ENCODE results near the gene MCC. TPM values are rescaled to one million over a fixed set of nuclear protein-coding genes. Genes with fewer than 3 reads are reported as not detected.
A peak's percentile ranks its signal among the peaks of the same experiment; 100 is the strongest.

The MCC gene
- total and polyA plus RNA-seq, 4 donors, result 1.6 to 38.6 (median 11.2) TPM

- WGBS, 2 donors, result 81 to 93% methylated on average over 4 of the region's 4 CpGs
- DNase-seq, result peak in 1 of 3 donors; percentile 32
- no peak for TF ChIP-seq CTCF (IDR thresholded peaks at IDR 0.05; ENCODE audit: control extremely low read depth, extremely low read depth)
- no peak overlapping the region for H3K9ac ChIP-seq (ENCODE audit: insufficient read depth in 1 of 2, low read length in 2 of 2)
- peaks cover 0 to 18% (median 3%) of the 10 kb centered on the region in 5 donors for H3K4me1 ChIP-seq (ENCODE audit: control insufficient read depth in 5 of 5, insufficient read depth in 5 of 5, low read length in 5 of 5)
- ATAC-seq (ENCODE audit: insufficient read depth, low FRiP score), result no peak
- no peak overlapping the region for H3K4me3 ChIP-seq
- no peaks in the 10 kb centered on the region for H3K36me3 ChIP-seq (ENCODE audit: control insufficient read depth in 4 of 4, insufficient read depth in 4 of 4, low read length in 4 of 4)
- no peak overlapping the region for H3K27ac ChIP-seq (ENCODE audit: low read depth in 1 of 2, low read length in 1 of 2)
- H3K27me3 ChIP-seq (ENCODE audit: control insufficient read depth in 3 of 3, insufficient read depth in 3 of 3, low read length in 2 of 3), result no peaks in the 10 kb centered on the region
- peaks cover 0 to 1% (median 0%) of the 10 kb centered on the region in 4 donors for H3K9me3 ChIP-seq (ENCODE audit: control insufficient read depth in 4 of 4, insufficient read depth in 3 of 4, low read length in 3 of 4)
These were observed 52.7 kb downstream of the MCC start for GRCh38 chr5:113435575-113435974.

DNA sequence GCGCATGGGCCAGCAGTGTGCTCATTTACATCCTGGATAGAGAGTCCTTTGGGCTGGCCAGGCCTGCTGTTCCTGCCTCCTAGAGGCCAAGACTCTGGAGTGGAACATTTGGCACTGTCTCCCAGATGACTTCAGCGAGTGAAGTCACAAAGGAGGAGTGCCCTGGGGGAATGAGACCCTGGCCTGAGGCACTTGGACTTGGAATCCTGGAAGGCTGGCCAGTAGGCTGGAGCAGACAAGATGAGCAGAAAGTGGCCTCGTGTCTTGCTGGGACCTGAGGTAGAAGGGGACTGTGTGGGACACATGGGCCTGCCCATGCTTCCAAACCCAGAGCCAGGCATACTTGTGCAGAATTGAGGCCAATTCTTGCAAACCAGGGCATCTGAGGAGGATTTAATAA is 53.4 kb downstream of the MCC start, which contains the start of gene TSSK1B:
TSSK1B (minus strand) TSS at position 101 of the 400 bp plus-strand sequence. CDS start 150 bp downstream, outside the sequence.
- Histone ChIP-seq H3K27ac (ENCODE audit: low read depth in 1 of 2, low read length in 1 of 2) (no peak within 1 kb of the TSS), H3K4me1 (ENCODE audit: control insufficient read depth in 5 of 5, insufficient read depth in 5 of 5, low read length in 5 of 5) (peaks cover 0 to 18% (median 3%) of the 10 kb centered on the region in 5 donors), H3K4me3 (no peak within 1 kb of the TSS), H3K27me3 (ENCODE audit: control insufficient read depth in 3 of 3, insufficient read depth in 3 of 3, low read length in 2 of 3) (no peaks in the 10 kb centered on the region), H3K36me3 (ENCODE audit: control insufficient read depth in 4 of 4, insufficient read depth in 4 of 4, low read length in 4 of 4) (no peaks in the 10 kb centered on the region), H3K9ac (ENCODE audit: insufficient read depth in 1 of 2, low read length in 2 of 2) (no peak within 1 kb of the TSS), H3K9me3 (ENCODE audit: control insufficient read depth in 4 of 4, insufficient read depth in 3 of 4, low read length in 3 of 4) (peaks cover 0 to 1% (median 0%) of the 10 kb centered on the region in 4 donors)
- ATAC-seq (ENCODE audit: insufficient read depth, low FRiP score) (no peak), DNase-seq (no peak)
- no peak for TF ChIP-seq CTCF (IDR thresholded peaks at IDR 0.05; ENCODE audit: control extremely low read depth, extremely low read depth)
- WGBS, 2 donors, result 88 to 92% methylated on average over 3 of the region's 3 CpGs

DNA sequence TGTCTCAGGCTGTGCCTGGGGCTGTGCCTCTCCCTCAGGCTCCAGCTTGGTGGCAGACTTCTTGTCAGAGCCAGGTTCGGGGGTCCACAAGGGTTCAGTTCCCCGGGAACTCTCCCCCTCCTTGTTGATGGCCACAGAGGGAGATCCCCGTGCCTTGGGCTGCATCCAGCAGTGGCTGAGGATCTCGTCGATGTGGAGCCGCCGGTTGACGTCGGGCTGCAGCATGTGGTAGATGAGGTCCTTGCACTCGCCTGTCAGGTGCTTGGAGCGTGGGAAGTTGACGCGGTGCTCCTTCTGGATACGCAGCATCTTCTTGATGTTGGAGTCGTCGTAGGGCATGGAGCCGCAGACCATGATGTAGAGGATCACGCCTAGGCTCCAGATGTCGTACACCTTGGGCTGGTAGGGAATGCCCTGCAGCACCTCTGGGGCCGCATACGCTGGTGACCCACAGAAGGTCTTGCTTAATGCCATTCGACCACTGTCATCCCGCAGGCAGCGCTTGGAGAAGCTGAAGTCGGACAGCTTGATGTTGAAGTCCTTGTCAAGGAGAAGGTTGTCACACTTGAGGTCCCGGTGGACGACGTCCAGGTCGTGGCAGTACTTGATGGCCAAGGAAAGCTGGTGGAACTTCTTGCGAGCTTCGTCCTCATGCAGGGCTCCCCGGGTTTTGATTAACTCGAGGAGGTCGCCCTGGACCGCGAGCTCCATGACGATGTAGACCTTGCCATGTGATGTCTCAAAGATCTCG is 54.2 kb downstream of the MCC start:
- Histone ChIP-seq H3K27me3 (ENCODE audit: control insufficient read depth in 3 of 3, insufficient read depth in 3 of 3, low read length in 2 of 3) (no peaks in the 10 kb centered on the region), H3K36me3 (ENCODE audit: control insufficient read depth in 4 of 4, insufficient read depth in 4 of 4, low read length in 4 of 4) (no peaks in the 10 kb centered on the region), H3K4me3 (no peak overlapping the region), H3K9ac (ENCODE audit: insufficient read depth in 1 of 2, low read length in 2 of 2) (no peak overlapping the region), H3K9me3 (ENCODE audit: control insufficient read depth in 4 of 4, insufficient read depth in 3 of 4, low read length in 3 of 4) (peaks cover 0 to 1% (median 0%) of the 10 kb centered on the region in 4 donors), H3K27ac (ENCODE audit: low read depth in 1 of 2, low read length in 1 of 2) (no peak overlapping the region), H3K4me1 (ENCODE audit: control insufficient read depth in 5 of 5, insufficient read depth in 5 of 5, low read length in 5 of 5) (peaks cover 0 to 18% (median 1%) of the 10 kb centered on the region in 5 donors)
- TF ChIP-seq CTCF (IDR thresholded peaks at IDR 0.05; ENCODE audit: control extremely low read depth, extremely low read depth), result no peak
- no peak for DNase-seq
- no peak for ATAC-seq (ENCODE audit: insufficient read depth, low FRiP score)
- 95 to 96% methylated on average over 38 of the region's 38 CpGs for whole genome bisulfite sequencing, 2 donors
